ENCODE measurements around the gene ACOT7.

ACOT7 gene

DNA sequence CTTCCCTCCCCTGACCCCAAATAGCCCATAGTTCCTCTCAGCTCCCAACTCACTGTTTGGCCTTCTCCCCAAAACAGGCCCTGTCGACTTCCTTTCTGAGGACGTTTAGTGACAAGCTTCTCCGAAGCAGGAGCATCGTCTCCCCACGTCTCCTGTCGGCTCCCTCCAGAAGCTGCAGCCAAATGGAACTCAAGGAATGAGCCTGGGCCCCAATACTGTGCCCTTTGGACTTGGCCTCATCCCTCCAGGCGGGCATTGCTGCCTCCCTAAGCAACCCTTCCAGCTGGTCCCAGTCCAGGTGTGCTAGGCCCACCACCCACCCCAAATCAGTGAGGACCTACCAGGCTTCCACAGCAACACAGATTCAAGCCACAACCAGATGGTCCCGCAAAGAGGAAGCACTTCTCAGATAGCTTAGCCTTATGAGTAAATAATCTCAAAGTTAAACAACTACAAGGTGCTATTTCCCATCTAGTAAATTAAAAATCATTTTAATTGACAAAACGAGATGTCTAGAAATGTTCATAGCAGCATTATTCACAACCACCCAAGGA, 33.0 kb downstream of the ACOT7 start:
- no peak for DNase-seq (ENCODE audit: low read depth)

GRCh38 chr1:6360117-6360496, 33.5 kb downstream of the ACOT7 start:
- DNase-seq (ENCODE audit: low read depth), result no peak

GRCh38 chr1:6359216-6360116, 34.1 kb downstream of the ACOT7 start:
- peak; percentile 58 for DNase-seq (ENCODE audit: low read depth)

DNA sequence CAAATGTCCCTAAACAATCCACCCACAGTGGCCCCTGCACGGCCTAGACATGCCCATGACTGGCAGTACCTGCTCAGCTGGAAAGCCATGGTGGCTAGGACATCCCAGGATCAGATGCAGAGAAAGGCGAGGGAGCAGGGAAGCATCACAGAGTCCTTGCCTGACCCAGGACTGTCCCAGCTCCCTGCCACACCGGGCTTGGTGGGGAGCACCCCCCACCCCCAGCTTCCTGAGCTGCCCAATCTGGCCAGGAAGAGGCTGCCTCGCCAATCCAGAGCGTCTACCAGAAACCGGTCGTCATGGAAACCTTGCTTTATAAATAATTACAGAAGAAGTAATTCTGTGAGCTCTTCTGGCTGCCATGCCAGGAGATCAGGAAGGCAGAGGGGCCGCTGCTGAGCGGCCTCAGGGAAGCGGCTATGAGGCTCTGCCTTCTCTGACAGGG, 34.8 kb downstream of the ACOT7 start:
- peak; percentile 67 for DNase-seq (ENCODE audit: low read depth)

GRCh38 chr1:6358144-6358624, 35.4 kb downstream of the ACOT7 start:
- DNase-seq (ENCODE audit: low read depth), result no peak

GRCh38 chr1:6357243-6357936, 36.2 kb downstream of the ACOT7 start:
- no peak for DNase-seq (ENCODE audit: low read depth)

DNA sequence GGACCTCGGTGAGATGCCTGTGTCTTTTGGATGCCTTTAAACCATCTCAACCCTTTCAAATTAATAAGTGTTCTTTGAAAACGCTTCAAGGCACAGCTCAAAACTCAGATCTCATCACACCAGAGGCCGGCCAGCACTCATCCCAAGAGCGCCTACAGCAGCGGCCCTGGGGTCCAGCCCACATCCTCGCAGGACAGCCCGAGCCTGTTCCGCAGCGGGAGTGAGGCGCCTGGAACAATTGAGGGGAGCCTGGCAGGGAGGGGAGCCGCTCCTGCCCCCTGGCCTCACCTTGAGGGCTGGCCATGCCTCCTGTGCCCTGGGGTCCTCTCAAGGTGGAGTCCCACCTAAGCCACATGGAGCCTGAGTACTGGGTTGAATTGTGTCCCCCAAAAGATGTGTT, 37.9 kb downstream of the ACOT7 start:
- no peak for DNase-seq (ENCODE audit: low read depth)

- DNase-seq (ENCODE audit: low read depth), result no peak
Measured at GRCh38 chr1:6354659-6355317, 38.8 kb downstream of the ACOT7 start.

DNA sequence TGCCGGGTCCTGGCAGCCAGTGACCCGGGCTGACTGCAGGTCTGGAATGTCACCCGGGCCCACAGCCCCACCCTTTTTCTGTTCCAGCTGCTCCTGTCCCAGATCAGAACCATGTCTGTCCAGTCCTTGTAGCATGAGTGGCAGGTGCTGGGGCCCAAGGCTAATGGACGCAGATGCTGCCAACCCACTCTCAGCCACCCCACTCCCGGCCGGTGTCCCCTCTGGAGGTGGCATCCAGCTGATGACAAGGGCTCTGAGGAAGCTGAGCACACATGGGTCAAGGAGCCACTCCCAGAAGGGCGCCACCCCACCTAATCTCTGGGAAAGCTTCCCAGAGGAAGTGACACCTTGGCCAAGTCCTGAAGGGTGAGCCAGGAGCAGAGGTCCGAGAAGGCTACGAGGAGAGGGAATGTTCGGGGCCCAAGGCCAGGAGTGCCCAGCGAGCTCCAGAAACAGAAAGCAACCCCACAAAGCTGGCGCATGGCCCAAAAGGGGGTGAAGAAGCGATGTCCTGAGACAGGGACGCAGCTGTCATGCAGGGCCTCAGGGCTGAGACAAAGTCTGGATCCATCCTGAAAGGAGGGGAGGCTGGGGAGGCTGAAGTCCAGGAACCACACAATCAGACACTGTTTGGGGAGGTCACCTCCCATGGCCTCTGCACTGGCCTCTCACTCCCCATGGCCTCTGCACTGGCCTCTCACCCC, 39.5 kb downstream of the ACOT7 start:
- DNase-seq (ENCODE audit: low read depth), result peak; percentile 22

DNA sequence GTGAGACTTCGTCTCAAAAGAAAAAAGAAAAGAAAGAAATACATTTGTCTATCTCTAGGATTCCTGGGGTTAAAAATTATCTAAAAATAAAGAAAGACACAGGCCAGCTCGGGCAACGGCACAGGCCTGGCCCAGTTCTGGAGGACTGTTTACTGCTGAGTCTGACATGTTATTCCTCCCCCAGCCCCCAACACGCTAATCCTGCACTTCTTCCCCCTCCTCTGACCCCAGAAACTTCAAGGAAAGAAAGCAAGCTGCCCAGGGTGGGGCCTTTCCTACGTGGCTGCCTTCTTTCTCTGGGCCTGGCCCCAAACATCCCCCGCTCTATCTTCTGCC, 40.0 kb downstream of the ACOT7 start:
- no peak for DNase-seq (ENCODE audit: low read depth)

- DNase-seq (ENCODE audit: low read depth), result no peak
Measured at GRCh38 chr1:6352138-6352563, 41.4 kb downstream of the ACOT7 start.

DNA sequence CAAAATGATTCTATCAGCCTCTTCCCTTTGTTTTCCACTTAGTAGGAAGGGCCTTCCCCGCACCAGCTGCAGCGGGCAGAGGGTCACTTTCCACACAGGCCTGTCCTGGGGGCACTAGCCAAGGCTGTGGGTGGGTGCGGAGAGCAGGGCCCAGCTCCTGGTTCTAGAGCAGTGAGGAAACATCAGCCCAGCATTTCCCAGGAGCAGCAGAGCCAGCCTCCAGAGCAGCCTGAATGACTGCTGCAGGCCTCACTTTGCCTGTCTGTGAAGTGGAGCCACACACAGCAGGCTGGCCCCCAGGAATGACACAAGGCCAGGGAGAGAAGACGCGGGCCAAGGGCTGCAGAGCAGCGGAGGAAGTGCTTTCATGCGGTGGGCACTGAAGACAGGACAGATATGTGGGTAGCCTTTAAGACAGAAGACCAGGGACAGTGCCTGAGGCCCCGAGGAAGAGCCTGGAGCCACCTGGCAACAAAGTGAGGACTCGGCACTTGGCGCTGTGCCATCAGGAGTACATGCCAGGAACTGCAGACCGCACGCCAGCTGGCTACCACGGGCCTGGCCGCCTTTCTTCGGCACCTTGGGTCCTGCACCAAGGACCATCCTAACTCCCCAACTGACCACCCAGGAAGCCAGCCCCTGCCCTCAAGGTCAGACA, 42.0 kb downstream of the ACOT7 start:
- DNase-seq (ENCODE audit: low read depth), result no peak

DNA sequence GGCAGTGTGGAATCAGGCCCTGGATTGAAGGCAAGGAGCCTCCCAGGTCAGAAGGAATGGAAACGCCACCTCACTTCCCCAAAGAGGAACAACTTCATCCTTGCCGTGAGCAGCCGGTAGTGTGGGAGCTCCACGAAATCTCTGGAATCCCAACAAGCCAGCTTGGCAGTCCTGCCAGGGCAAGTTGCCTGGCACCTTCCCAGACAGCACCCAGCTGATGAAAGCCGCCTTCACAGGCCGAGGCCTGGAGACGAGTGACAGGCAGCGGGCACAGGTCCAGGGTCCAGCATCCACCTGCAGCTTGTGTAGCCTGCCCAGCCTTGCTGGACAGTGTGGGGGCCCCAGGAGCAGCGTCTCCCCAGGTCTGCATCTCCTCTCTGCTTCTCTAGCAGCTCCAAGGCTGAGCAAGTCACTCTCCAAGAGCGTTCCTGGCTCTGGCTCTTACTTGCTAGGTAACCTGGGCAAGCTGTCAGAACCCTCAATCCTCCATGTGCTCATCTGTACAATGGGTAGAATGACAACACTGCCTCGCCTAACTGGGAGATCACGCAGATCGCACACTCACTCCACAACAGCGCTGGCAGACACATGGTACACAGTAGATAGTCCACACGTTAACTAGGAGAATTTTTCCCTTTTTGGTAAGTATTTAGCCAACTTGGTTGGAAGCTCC, 43.0 kb downstream of the ACOT7 start:
- DNase-seq (ENCODE audit: low read depth), result no peak

- DNase-seq (ENCODE audit: low read depth), result no peak
Measured at GRCh38 chr1:6349254-6349943, 44.2 kb downstream of the ACOT7 start.

DNA sequence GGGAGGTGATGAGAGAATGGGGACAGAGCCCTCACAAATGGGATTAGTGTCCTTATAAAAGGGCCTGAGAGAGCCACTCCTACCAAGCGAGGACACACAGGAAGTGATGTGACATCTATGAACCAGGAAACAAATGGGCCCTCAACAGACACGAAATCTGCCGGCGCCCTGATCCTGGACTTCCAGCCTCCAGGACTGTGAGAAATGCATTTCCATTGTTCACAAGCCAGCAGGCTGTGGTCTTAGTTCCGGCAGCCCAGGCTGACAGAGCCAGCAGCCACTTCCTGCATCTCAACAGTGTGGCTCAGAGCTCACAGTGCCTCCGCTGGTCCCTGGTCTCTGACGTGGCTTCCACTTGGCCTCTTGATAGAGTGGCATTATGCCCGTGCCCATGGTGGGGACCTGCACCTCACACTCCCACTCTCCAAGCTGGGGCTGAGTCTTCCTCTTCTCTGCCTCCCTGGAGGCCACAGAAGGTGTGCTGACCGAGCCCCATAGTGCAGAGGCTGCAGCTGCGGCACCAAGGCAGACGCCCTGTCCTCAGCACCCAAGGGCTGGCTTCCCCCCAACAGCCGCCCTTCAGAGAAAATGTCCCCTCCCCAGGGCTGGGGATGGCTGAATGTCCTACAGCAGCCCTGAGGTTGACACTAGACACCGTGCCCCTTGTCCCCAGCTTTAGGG, 44.9 kb downstream of the ACOT7 start:
- DNase-seq (ENCODE audit: low read depth), result peak; percentile 24

- DNase-seq (ENCODE audit: low read depth), result peak; percentile 33
Measured at GRCh38 chr1:6347641-6348487, 45.7 kb downstream of the ACOT7 start.

DNA sequence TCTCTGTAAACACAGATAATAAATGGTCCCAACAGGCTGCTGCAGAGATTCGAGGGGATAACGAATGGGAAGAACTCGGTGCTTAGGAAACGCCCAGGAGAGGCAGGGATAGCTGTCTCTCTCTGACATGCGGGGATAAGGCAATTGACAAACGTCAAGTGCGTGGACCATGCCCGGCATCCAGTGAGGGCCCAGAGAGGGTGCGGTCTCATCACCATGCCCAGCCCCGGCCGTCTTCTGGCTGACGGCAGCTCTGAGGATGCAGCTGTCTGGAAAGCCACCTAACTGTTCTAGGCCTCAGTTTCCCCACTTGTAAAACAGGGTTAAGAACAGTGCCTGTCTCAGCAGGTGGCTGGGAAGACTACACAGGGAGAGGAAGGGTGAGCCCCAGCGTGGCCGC, 48.1 kb downstream of the ACOT7 start:
- DNase-seq (ENCODE audit: low read depth), result no peak

DNA sequence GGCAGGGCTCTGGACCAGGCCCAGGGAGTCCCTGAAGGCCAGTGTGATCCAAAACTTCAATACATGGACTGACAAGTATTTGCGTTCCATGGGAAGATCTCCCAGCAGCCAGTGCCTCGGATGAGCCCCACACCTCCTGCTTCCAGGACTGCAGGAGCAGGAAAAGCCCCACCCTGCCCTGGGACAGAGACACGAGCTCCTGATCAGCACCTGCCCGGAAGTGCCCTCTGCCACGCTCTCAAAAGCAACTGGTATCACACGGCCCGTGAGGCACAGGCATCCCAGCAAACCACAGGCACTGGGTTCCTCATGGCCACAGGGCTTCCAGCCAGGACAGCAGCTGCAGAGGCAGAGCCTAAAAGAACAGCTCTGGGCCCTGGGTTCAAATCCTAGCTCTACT, 48.6 kb downstream of the ACOT7 start:
- no peak for DNase-seq (ENCODE audit: low read depth)
